ENCODE data around the gene DLX3. TPM values are rescaled to one million over a fixed set of nuclear protein-coding genes. Genes with fewer than 3 reads are reported as not detected.

The DLX3 gene
- total RNA-seq, 4 donors from 2014 or later, result 1.8 to 2.4 (median 2.1) TPM

DNA sequence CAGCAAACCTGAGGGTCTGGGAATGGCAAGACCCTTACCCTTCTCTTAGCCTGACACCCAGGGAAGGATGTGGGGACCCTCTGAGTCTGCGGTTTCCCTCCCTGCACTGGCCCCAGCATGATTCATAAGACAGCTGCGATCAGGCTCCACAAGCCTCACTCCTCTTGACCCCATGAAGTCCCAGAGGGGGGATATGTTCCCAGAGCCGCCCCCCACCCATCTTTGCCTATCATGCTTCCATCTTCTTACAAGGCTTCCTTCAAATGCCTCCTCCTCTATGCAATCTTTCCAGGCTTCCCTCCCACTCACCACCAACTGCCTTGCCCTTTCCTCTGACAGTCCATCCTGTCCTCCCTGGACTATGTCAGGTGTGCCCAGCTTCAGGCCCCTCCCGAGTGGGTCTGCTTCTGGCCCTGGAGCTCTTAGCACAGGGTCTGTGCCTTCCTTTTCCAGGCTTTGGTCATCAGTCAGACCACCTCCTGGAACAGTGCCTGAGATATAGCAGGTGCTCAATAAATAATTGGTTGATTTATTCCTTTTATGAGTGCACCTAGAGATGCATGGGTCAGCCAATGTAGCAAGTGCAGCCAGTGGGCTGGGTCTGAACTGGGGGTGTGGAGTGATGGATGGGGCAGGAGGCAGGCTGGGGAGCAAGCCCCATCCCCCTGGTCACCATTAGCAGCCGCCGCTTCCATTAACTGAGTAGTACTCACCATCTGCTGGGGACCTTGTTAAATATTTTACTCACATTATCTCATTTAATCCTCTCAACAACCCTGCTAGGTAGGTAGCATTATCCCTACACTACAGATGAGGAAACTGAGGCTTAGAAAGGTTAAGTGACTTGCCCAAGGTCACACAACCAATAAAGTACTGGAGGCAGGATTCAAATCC is 8.4 kb downstream of the DLX3 start:
- Histone ChIP-seq H3K27ac (no peak overlapping the region), H3K27me3 (no peaks in the 10 kb centered on the region), H3K4me1 (peaks cover 6 to 9% of the 10 kb centered on the region in 2 donors), H3K9me3 (no peaks in the 10 kb centered on the region), H3K4me3 (replicated peaks in 1 of 3) (no peak overlapping the region), H3K36me3 (no peaks in the 10 kb centered on the region)
- DNase-seq, result no peak
- intact Hi-C loops (cut with DNase I), result no loop called here
- TF ChIP-seq CTCF (IDR thresholded peaks at IDR 0.05) (no peak), POLR2A (IDR thresholded peaks at IDR 0.05) (no peak)
- WGBS, 2 donors, result 72 to 76% methylated on average over 6 of the region's 6 CpGs

GRCh38 chr17:49985310-49985990 is 9.6 kb downstream of the DLX3 start:
- TF ChIP-seq POLR2A (IDR thresholded peaks at IDR 0.05), result no peak
- DNase-seq, result no peak
- intact Hi-C loops (cut with DNase I), result no loop called here
- H3K27ac ChIP-seq, result no peak overlapping the region
- 71 to 78% methylated on average over 3 of the region's 3 CpGs for WGBS, 2 donors
- no peaks in the 10 kb centered on the region for H3K9me3 ChIP-seq
- no peaks in the 10 kb centered on the region for H3K36me3 ChIP-seq
- H3K4me3 ChIP-seq (replicated peaks in 1 of 3), result no peak overlapping the region
- no peaks in the 10 kb centered on the region for H3K27me3 ChIP-seq
- H3K4me1 ChIP-seq, result peaks cover 6 to 9% of the 10 kb centered on the region in 2 donors

DNA sequence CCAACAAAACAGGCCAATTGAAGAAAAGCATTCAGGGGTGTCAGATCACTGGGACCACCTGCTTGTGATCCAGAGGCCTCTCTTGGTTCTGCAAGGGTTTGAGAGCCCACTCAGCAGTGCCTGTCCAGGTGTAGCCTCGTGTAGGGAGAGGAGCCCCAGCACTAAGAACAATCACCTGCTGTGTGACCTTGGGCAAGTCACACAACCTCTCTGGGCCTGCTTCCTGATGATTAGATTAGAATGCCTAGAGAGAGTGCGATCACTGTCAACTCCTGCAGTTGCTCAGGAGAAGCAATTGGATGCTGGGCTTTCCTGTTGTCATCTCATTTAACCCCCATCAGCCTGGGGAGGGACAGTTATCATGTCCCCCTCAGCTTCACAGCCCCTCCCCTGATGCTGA is 10.2 kb downstream of the DLX3 start:
- TF ChIP-seq POLR2A (IDR thresholded peaks at IDR 0.05) (no peak), CTCF (IDR thresholded peaks at IDR 0.05) (no peak)
- intact Hi-C loops (cut with DNase I), result no loop called here
- Histone ChIP-seq H3K4me1 (peaks cover 6 to 9% of the 10 kb centered on the region in 2 donors), H3K27ac (no peak overlapping the region), H3K36me3 (no peaks in the 10 kb centered on the region), H3K27me3 (no peaks in the 10 kb centered on the region), H3K4me3 (replicated peaks in 1 of 3) (no peak overlapping the region), H3K9me3 (no peaks in the 10 kb centered on the region)
- 50 to 67% methylated on average over 1 to 2 of the region's 2 CpGs for WGBS, 2 donors
- no peak for DNase-seq

- Histone ChIP-seq H3K4me1 (peaks cover 6 to 9% of the 10 kb centered on the region in 2 donors), H3K27me3 (no peaks in the 10 kb centered on the region), H3K9me3 (no peaks in the 10 kb centered on the region), H3K27ac (no peak overlapping the region), H3K4me3 (replicated peaks in 1 of 3) (no peak overlapping the region), H3K36me3 (no peaks in the 10 kb centered on the region)
- TF ChIP-seq POLR2A (IDR thresholded peaks at IDR 0.05) (no peak), CTCF (IDR thresholded peaks at IDR 0.05) (no peak)
- no peak for DNase-seq
- 74 to 87% methylated on average over 3 of the region's 3 CpGs for WGBS, 2 donors
- intact Hi-C loops (cut with DNase I), result no loop called here
Observed at GRCh38 chr17:49984283-49984682, 10.7 kb downstream of the DLX3 start.

DNA sequence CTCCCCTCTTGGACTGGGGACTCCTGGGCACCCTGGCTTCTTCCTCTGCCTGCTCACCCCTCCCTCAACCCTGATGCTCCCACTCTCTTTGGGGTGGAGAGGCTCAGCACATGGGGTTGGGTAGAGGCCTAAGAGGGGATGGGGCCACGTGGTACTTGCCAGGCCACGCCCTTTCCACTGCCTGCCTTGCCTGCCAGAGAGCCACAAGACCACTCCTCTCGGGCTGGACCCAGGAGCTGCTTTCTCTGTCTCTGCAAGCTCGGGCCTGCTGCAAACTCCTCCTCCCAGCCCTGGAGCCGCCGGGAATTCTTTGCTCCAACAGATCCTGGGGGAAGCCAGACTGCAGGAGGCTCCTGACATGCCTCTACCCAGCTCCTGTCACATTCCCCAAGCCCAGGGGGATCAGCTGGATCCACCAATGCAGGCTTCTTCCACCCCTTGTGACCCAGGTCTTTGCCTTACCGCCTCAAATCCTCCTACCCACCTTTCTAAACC is 14.3 kb downstream of the DLX3 start:
- no peaks in the 10 kb centered on the region for H3K36me3 ChIP-seq
- no peak for TF ChIP-seq POLR2A (IDR thresholded peaks at IDR 0.05)
- TF ChIP-seq CTCF (IDR thresholded peaks at IDR 0.05), result no peak
- H3K4me3 ChIP-seq (replicated peaks in 1 of 3), result no peak overlapping the region
- intact Hi-C loops (cut with DNase I), result no loop called here
- H3K27me3 ChIP-seq, result no peaks in the 10 kb centered on the region
- no peak for DNase-seq
- WGBS, 2 donors, result 33 to 44% methylated on average over 2 to 6 of the region's 7 CpGs
- H3K4me1 ChIP-seq, result no peaks in the 10 kb centered on the region
- no peak overlapping the region for H3K27ac ChIP-seq
- no peaks in the 10 kb centered on the region for H3K9me3 ChIP-seq

Measured in thyroid gland (tissue), 4 donors.